Heart left ventricle (tissue), 13 donors: ENCODE data around the gene DAPK3.

Experiments used
- CTCF ChIP-seq, 12 donors: fragments of 200-600 bp; sonication (generic) in 4 of 12; IDR thresholded peaks; one replicate each; pipeline versions ENCODE4 v1.5.0 to v1.8.0; 2018 to 2022; ENCODE audit warnings: antibody characterized with exemption in 12 of 12, mild to moderate bottlenecking in 5 of 12
- POLR2A ChIP-seq, 2 donors: fragments of 450-650 bp; IDR thresholded peaks; one replicate each; pipeline ENCODE4 v1.6.1; 2017; ENCODE audit warnings: antibody characterized with exemption in 2 of 2, mild to moderate bottlenecking in 2 of 2, moderate library complexity in 2 of 2
- donor health status: ischemic (EF 13 %, LVEDD 7.1; RV severe dilation, severe dysfunction).
- donor health status: DM: no; HTN: yes; CAD: no.
- donor health status: DM: no; HTN: no; CAD: no.
- donor health status: ischemic (EF 25% LVEDD 6.9; RV normal size, moderate dysfunction).
- donor health status: ischemic (EF 25% LVEDD 5.7; RV mildly dilated, moderate dysfunction).
- donor health status: ischemic (EF 35%, LVEDD 5.7; RV mildly dilated, moderate dysfunction).
- donor health status: nonischemic (EF 11% LVEDD 7.7; RV severe dilation, severe dysfunction).
- donor health status: DM: yes; HTN: yes; CAD: no.
- donor health status: PGD.
- donor health status: ischemic (EF 29% LVEDD 5.4; RV normal size, mild dysfunction).
- donor health status: nonischemic (EF 23%, LVEDD 6.1; RV moderate dilation, normal function).

DNA sequence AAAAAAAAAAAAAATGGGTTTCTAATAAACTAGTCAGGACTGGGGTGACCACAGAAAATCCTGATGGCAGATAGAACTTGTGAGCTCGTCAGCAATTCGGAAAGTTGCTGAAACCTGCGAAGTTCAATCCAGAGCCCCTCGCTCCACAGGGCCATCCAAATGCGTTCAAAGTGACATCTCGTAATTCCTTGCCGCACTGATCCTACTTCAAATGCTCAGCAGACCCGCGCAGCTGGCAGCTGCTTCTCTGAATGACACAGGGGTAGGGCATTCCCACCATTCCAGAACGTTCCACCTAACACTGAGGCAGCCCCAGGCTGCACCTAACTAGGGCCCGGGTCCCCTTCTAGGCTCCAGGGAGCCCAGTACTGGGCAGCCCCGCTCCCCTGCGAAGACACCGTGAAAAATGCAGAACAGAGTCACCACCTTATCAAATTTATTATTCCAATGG lies 4.8 kb upstream of the DAPK3 start:
- TF ChIP-seq CTCF (IDR thresholded peaks at IDR 0.05) (no peak), POLR2A (IDR thresholded peaks at IDR 0.05) (no peak)
